Body of pancreas (tissue), 4 donors: ENCODE measurements around the gene ZNF423. TPM values are rescaled to one million over a fixed set of nuclear protein-coding genes. Genes with fewer than 3 reads are reported as not detected.

Experiments used
- ATAC-seq: fragments of 150-250 bp; one replicate; pipeline ENCODE4 v1.9.1; 2016
- DNase-seq, 4 donors: peaks; one replicate each; pipeline ENCODE4 v3.0.0-alpha.2; 2019
- H3K27ac ChIP-seq, 4 donors: fragments of 200-600 bp; sonication (generic); 1 replicate in 3 of 4; 2 replicates in 1 of 4; pipeline versions ENCODE4 v1.5.1 to v1.6.1; 2016 to 2019; ENCODE audit warnings: mild to moderate bottlenecking in 1 of 4, mixed read lengths in 1 of 4, moderate library complexity in 1 of 4
- H3K27me3 ChIP-seq, 2 donors: fragments of 200-600 bp; sonication (generic); one replicate each; pipeline ENCODE4 v1.6.0; 2016; ENCODE audit warnings: mild to moderate bottlenecking in 1 of 2
- H3K36me3 ChIP-seq, 2 donors: fragments of 200-600 bp; sonication (generic); replicated peaks in 1 of 2; 2 replicates each; pipeline ENCODE4 v1.5.1; 2016; ENCODE audit warnings: low read depth in 2 of 2; ENCODE audit not compliant: insufficient read depth in 1 of 2
- H3K4me1 ChIP-seq: fragments of 200-600 bp; sonication (generic); one replicate; pipeline ENCODE4 v1.6.0; 2016
- H3K4me3 ChIP-seq, 2 donors: fragments of 200-600 bp; sonication (generic); 1 replicate in 1 of 2; 2 replicates in 1 of 2; pipeline ENCODE4 v1.5.1; 2016 to 2019
- H3K9me3 ChIP-seq, 3 donors: fragments of 200-600 bp; sonication (generic); 1 replicate in 2 of 3; 2 replicates in 1 of 3; pipeline ENCODE4 v1.5.1; 2016
- CTCF ChIP-seq, 7 experiments: fragments of 450-650 bp in 4 of 7; fragments of 200-600 bp in 3 of 7; sonication (generic) in 3 of 7; IDR thresholded peaks; one replicate each; pipeline ENCODE4 v1.5.1; 2016 to 2019; ENCODE audit warnings: antibody characterized with exemption in 7 of 7
- POLR2A ChIP-seq, 3 donors: fragments of 450-650 bp; IDR thresholded peaks; one replicate each; pipeline ENCODE4 v1.6.1; 2016; ENCODE audit warnings: antibody characterized with exemption in 3 of 3, mild to moderate bottlenecking in 2 of 3
- WGBS, 2 donors: methylation state at CpG; one replicate each; pipeline ENCODE4 v1.1.5; 2017; 5-methylcytosine and 5-hydroxymethylcytosine counted together
- intact Hi-C: fragments of 100-400 bp; cut with DNase I; formaldehyde crosslinking; loops from one replicate; pipeline ENCODE4 v1.15.1; 2023
- total RNA-seq, 2 donors: library from RNA; depleted of rRNA; stranded (reverse); fragments of >200 nt; gene quantifications; one replicate each; pipeline ENCODE4 v1.1.0, GENCODE V29; 2016

The ZNF423 gene
- total RNA-seq, 2 donors from 2014 or later: 4.2 to 9.2 TPM

- no peak overlapping the region for H3K27ac ChIP-seq
- no peaks in the 10 kb centered on the region for H3K9me3 ChIP-seq
- H3K4me1 ChIP-seq: peaks cover 10% of the 10 kb centered on the region
- H3K4me3 ChIP-seq: no peak overlapping the region
- intact Hi-C loops: no loop called here
- no peaks in the 10 kb centered on the region for H3K27me3 ChIP-seq
- no peaks in the 10 kb centered on the region for H3K36me3 ChIP-seq
- ATAC-seq (no peak), DNase-seq (no peak)
- 94 to 97% methylated on average over 5 of the region's 5 CpGs for WGBS, 2 donors
- TF ChIP-seq POLR2A (IDR thresholded peaks at IDR 0.05) (no peak), CTCF (IDR thresholded peaks at IDR 0.05) (no peak)
Measured at GRCh38 chr16:49889725-49890397, 33.9 kb upstream of the ZNF423 start.

GRCh38 chr16:49886554-49887094 lies 30.7 kb upstream of the ZNF423 start:
- WGBS, 2 donors: 37 to 64% methylated on average over 5 to 9 of the region's 9 CpGs
- Histone ChIP-seq H3K9me3 (no peaks in the 10 kb centered on the region), H3K27ac (no peak overlapping the region), H3K36me3 (no peaks in the 10 kb centered on the region), H3K4me3 (no peak overlapping the region), H3K4me1 (peaks cover 42% of the 10 kb centered on the region), H3K27me3 (no peaks in the 10 kb centered on the region)
- peak in 2 of 4 donors; percentile 19 for DNase-seq
- intact Hi-C loops: no loop called here
- ATAC-seq: peak; percentile 22
- TF ChIP-seq POLR2A (IDR thresholded peaks at IDR 0.05) (no peak), CTCF (IDR thresholded peaks at IDR 0.05) (no peak)

GRCh38 chr16:49884033-49885015 lies 28.4 kb upstream of the ZNF423 start:
- H3K27ac ChIP-seq: peak overlapping the region in 3 of 4 donors; percentile 1 to 61 (median 48)
- H3K9me3 ChIP-seq: no peaks in the 10 kb centered on the region
- 18 to 29% methylated on average over 14 of the region's 14 CpGs for WGBS, 2 donors
- H3K4me1 ChIP-seq: peaks cover 45% of the 10 kb centered on the region
- no peaks in the 10 kb centered on the region for H3K27me3 ChIP-seq
- ATAC-seq (peak; percentile 74), DNase-seq (peak in 3 of 4 donors; percentile 33 to 58 (median 43))
- TF ChIP-seq CTCF (IDR thresholded peaks at IDR 0.05): no peak
- no peak for TF ChIP-seq POLR2A (IDR thresholded peaks at IDR 0.05)
- no peak overlapping the region for H3K4me3 ChIP-seq
- intact Hi-C loops: no loop called here
- H3K36me3 ChIP-seq: no peaks in the 10 kb centered on the region

GRCh38 chr16:49883076-49884014 lies 27.4 kb upstream of the ZNF423 start:
- H3K27ac ChIP-seq: peak overlapping the region in 1 of 4 donors; percentile 61
- no peaks in the 10 kb centered on the region for H3K9me3 ChIP-seq
- H3K4me3 ChIP-seq: no peak overlapping the region
- no peaks in the 10 kb centered on the region for H3K36me3 ChIP-seq
- DNase-seq: no peak
- ATAC-seq: no peak
- no peaks in the 10 kb centered on the region for H3K27me3 ChIP-seq
- 51 to 57% methylated on average over 13 to 16 of the region's 16 CpGs for WGBS, 2 donors
- peaks cover 45% of the 10 kb centered on the region for H3K4me1 ChIP-seq
- intact Hi-C loops: no loop called here
- no peak for TF ChIP-seq CTCF (IDR thresholded peaks at IDR 0.05)
- TF ChIP-seq POLR2A (IDR thresholded peaks at IDR 0.05): no peak
